DMS53 (cell line): ENCODE data around the gene COL2A1.
A peak's percentile ranks its signal among the peaks of the same experiment; 100 is the strongest.

ENCODE experiments used
- DNase-seq: peaks from one replicate; lab custom pipeline; 2025; lab: John Stamatoyannopoulos, UW

The COL2A1 gene

GRCh38 chr12:47944685-47945340, 59.5 kb downstream of the COL2A1 start:
- no peak for DNase-seq

- DNase-seq: no peak
Measured at GRCh38 chr12:47943623-47944340, 60.5 kb downstream of the COL2A1 start.

DNA sequence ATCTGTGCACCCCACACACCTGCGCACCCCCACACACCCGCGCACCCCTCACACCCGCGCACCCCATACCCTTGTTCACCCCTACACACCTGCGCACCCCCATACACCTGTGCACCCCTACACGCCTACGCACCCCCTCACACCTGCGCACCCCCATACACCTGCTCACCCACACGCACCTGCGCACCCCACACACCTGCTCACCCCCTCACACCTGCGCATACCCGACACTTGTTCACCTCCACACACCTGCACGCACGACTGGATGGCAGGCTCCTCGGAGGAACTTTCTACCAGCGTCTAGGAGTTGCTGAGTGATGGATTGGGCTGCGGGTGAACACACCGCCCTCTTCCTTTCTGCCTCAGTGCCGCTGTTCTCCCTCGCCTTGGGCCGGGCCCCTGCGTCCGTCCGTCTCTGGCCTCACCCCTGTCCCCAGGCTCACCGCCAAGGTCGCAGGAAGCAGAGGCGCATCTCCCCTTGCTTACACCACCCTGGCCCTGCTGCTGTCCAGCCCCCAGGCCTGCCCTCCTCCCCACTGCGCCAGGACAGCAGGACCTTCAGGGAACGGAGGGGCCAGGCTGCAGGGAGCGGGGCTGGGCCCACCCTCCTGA, 61.6 kb downstream of the COL2A1 start:
- peak; percentile 54 for DNase-seq

- peak; percentile 86 for DNase-seq
Measured at GRCh38 chr12:47941871-47942613, 62.2 kb downstream of the COL2A1 start.

- DNase-seq: no peak
Measured at GRCh38 chr12:47941475-47941780, 62.8 kb downstream of the COL2A1 start.

- DNase-seq: no peak
Measured at GRCh38 chr12:47940773-47941474, 63.4 kb downstream of the COL2A1 start.

DNA sequence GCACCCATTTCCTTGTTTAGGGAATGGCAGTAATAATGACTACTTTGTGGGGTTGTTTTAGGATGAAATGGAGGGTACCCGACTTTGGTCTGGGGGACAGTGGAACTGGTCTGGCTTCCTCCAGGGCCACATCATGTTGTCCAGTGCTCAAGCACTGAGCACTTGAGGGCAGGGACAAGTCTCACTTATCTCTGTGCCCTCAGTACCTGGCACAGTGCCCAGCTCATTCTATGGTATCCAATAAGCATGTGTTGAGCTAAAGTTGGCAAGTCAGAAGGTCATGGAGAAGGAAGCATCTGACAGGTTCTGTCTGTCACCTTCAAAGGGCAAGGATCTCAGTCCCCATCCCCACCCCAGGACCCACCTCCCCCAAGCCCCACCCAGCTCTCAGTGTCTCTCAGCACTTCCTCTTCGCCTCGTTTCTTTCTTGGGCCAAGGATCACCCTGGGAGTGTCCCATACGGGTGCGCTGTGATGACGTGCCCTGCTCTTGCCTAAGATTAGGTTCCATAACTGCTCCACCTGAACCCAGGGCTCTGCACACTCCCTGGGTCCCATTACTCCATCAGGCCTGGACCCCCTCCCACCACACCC, 65.2 kb downstream of the COL2A1 start:
- DNase-seq: peak; percentile 71

DNA sequence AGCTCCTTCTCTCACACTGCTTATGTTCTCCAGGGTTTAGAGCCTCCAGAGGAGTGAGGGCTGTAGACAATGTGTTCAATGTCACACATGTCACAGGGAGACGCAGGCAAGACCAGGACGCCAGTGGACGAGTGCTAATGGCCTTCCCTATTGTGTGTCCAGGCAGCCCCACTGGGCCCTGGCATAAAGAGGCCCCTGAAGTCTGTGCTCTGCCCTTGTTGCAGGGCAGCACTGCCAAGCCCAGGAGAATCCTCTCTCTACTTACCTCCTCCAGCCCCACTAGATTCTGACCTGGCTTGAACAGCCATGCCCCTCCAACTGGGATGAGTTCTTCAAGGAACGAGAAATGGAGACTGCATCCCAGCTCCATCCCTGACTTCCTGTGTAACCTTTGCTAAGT, 65.7 kb downstream of the COL2A1 start:
- peak; percentile 52 for DNase-seq

DNA sequence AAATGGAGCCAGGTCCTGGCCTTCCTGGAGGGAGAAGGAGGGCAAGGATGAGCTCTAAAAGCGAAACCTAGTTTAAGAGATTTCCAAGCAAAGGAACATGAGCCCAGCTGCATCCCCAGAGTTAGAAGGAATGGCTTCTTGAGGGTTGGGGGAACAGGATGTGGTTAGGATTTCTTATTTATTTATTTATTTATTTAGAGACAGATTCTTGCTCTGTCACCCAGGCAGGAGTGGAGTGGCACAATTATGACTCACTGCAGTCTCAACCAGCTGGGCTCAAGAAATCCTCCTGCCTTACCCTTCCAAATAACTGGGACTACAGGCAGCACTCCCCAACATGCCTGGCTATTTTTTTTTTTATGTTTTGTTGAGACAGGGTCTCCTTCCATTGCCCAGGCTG, 66.2 kb downstream of the COL2A1 start:
- DNase-seq: peak; percentile 66

- DNase-seq: no peak
Measured at GRCh38 chr12:47935184-47935583, 69.1 kb downstream of the COL2A1 start.

GRCh38 chr12:47931187-47931586, 73.1 kb downstream of the COL2A1 start:
- DNase-seq: no peak

DNA sequence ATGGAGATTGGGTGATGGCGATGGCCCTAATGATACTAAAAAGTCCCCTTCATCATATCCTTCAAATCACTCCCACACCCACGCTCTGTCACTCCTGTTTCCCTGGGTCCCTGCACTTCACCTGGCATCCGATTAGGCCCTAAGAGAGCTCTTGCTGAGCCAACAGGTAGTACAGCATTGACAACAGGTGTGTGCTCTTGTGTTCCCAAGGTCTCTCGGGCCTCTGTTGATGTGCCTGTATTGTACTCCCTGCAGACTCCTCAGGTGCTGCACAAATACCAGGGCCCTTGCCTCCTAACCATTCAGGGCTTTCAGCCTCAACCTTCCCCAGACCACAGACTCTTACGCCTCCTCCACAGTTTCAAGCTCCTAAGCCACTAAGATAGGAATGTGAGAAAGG, 73.6 kb downstream of the COL2A1 start:
- no peak for DNase-seq

DNA sequence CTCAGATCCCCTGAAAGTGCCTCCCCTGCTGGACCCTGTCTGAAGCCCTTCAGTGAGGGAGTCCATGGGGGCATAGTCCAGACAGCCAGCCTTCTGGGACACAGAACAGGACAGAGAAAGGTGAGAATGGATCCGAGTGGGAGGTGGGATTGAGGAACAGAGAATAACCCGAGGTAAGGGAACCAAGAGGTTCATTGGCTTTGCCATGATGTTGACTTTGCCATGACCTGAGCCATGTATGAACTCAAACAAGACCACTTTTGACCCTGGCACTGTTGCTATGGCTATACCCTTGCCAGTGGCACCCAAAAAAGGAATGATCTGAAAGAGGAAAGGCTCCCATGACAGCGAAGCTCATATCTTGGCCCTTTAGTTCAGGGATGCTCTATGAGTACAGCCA, 76.9 kb downstream of the COL2A1 start:
- DNase-seq: no peak
